H1 (cell line): ENCODE data around the gene SLC35E1. TPM values are rescaled to one million over a fixed set of nuclear protein-coding genes. Genes with fewer than 3 reads are reported as not detected.

Source experiments
- CTCF ChIA-PET: fragments of 300-600 bp; sonication (Branson Sonifier 250); formaldehyde crosslinking; loops from one replicate; lab custom pipeline; 2021; ENCODE audit not compliant: partially characterized antibody; lab: Charles Lee
- POLR2A ChIA-PET: fragments of 300-600 bp; sonication (Branson Sonifier 250); formaldehyde crosslinking; loops from one replicate; lab custom pipeline; 2021; ENCODE audit warnings: inconsistent platforms; ENCODE audit not compliant: partially characterized antibody; lab: Charles Lee
- DNase-seq, 2 experiments: peaks; one replicate each; pipeline versions ENCODE4 v3.0.0 to v3.0.0-alpha.2; 2010 to 2022; ENCODE audit warnings: low spot score in 2 of 2, low read depth in 1 of 2, mixed read lengths in 1 of 2
- FAIRE-seq: peaks from 2 replicates; lab custom pipeline; 2011; peaks lifted over from hg19 to GRCh38; lab: Jason Lieb, UNC
- H2AFZ ChIP-seq: 2 replicates; pipeline ENCODE4 v1.8.1; 2012; ENCODE audit warnings: low read length, inconsistent platforms
- H2AK5ac ChIP-seq: 2 replicates; pipeline ENCODE4 v1.6.1; 2013; ENCODE audit warnings: low read depth, low read length
- H2BK120ac ChIP-seq: replicated peaks from 2 replicates; pipeline ENCODE3; 2013; ENCODE audit warnings: low read depth, low read length, inconsistent platforms
- H2BK12ac ChIP-seq: 2 replicates; pipeline ENCODE4 v1.6.1; 2013; ENCODE audit warnings: low read depth, low read length
- H2BK15ac ChIP-seq: 2 replicates; pipeline ENCODE4 v1.6.1; 2013; ENCODE audit warnings: low read length
- H2BK20ac ChIP-seq: 2 replicates; pipeline ENCODE4 v1.6.1; 2013; ENCODE audit warnings: low read length
- H2BK5ac ChIP-seq: 2 replicates; pipeline ENCODE4 v1.6.1; 2013; ENCODE audit warnings: low read depth, low read length
- H3K14ac ChIP-seq: 2 replicates; pipeline ENCODE4 v1.6.1; 2013; ENCODE audit warnings: inconsistent platforms; ENCODE audit not compliant: insufficient read length
- H3K18ac ChIP-seq: 2 replicates; pipeline ENCODE4 v1.6.1; 2013; ENCODE audit warnings: low read length; ENCODE audit errors: extremely low read depth
- H3K23ac ChIP-seq: 2 replicates; pipeline ENCODE4 v1.6.1; 2013; ENCODE audit warnings: inconsistent platforms; ENCODE audit not compliant: insufficient read length
- H3K23me2 ChIP-seq: 2 replicates; pipeline ENCODE4 v1.6.1; 2013; ENCODE audit warnings: low read depth, low read length
- H3K27ac ChIP-seq: 2 replicates; pipeline ENCODE4 v1.6.1; 2011; ENCODE audit warnings: low read depth, low read length, inconsistent platforms
- H3K27me3 ChIP-seq, 4 experiments: replicated peaks in 1 of 4; 1 replicate in 1 of 4; 2 replicates in 3 of 4; pipeline versions ENCODE4 v1.6.1 to v1.8.1; 2011 to 2013; ENCODE audit warnings: low read length in 3 of 4, mild to moderate bottlenecking in 3 of 4, inconsistent platforms in 2 of 4, mixed read lengths in 2 of 4, moderate library complexity in 1 of 4; ENCODE audit not compliant: control insufficient read depth in 3 of 4, insufficient read depth in 3 of 4; ENCODE audit errors: extremely low read depth in 1 of 4
- H3K36me3 ChIP-seq, 4 experiments: 2 replicates each; pipeline versions ENCODE4 v1.6.1 to v1.8.1; 2011 to 2013; ENCODE audit warnings: mild to moderate bottlenecking in 4 of 4, low read length in 3 of 4, moderate library complexity in 2 of 4, control low read depth in 1 of 4, inconsistent platforms in 1 of 4; ENCODE audit not compliant: insufficient read depth in 4 of 4, control insufficient read depth in 2 of 4
- H3K4ac ChIP-seq: replicated peaks from 2 replicates; pipeline ENCODE3; 2013; ENCODE audit warnings: low read length, low read depth, mixed read lengths, inconsistent platforms; ENCODE audit not compliant: insufficient read length
- H3K4me1 ChIP-seq, 4 experiments: replicated peaks in 1 of 4; 1 replicate in 1 of 4; 2 replicates in 3 of 4; pipeline versions ENCODE4 v1.6.1 to v1.8.1; 2011 to 2013; ENCODE audit warnings: low read length in 3 of 4, inconsistent platforms in 2 of 4, mixed read lengths in 1 of 4; ENCODE audit not compliant: insufficient read depth in 4 of 4, control insufficient read depth in 3 of 4
- H3K4me2 ChIP-seq, 2 experiments: 2 replicates each; pipeline versions ENCODE4 v1.6.1 to v1.8.1; 2011 to 2013; ENCODE audit warnings: low read depth in 2 of 2, low read length in 2 of 2, control low read depth in 1 of 2, inconsistent platforms in 1 of 2, mild to moderate bottlenecking in 1 of 2; ENCODE audit not compliant: insufficient read depth in 1 of 2
- H3K4me3 ChIP-seq, 4 experiments: fragments of 200-600, 300-600 bp in 1 of 4; sonication (generic), shearing (Covaris generic), sonication (Bioruptor Twin) in 1 of 4; 2 replicates each; pipeline versions ENCODE4 v1.5.1 to v1.8.1; 2011 to 2016; ENCODE audit warnings: low read length in 4 of 4, low read depth in 3 of 4, control low read depth in 2 of 4, inconsistent platforms in 2 of 4, mild to moderate bottlenecking in 2 of 4, mixed read lengths in 1 of 4, moderate library complexity in 1 of 4; ENCODE audit not compliant: insufficient read depth in 2 of 4; ENCODE audit errors: extremely low read depth in 1 of 4
- H3K56ac ChIP-seq: replicated peaks from 2 replicates; pipeline ENCODE3; 2013; ENCODE audit warnings: low read depth, mild to moderate bottlenecking, mixed read lengths, low read length, inconsistent platforms; ENCODE audit not compliant: insufficient read length
- H3K79me1 ChIP-seq: 2 replicates; pipeline ENCODE4 v1.6.1; 2013; ENCODE audit warnings: low read depth, low read length, control low read depth
- H3K79me2 ChIP-seq, 2 experiments: 2 replicates each; pipeline versions ENCODE4 v1.6.1 to v1.8.1; 2012 to 2013; ENCODE audit warnings: low read length in 2 of 2, mild to moderate bottlenecking in 2 of 2, inconsistent platforms in 1 of 2; ENCODE audit not compliant: insufficient read depth in 2 of 2, control insufficient read depth in 1 of 2
- H3K9ac ChIP-seq, 4 experiments: replicated peaks in 1 of 4; 1 replicate in 1 of 4; 2 replicates in 3 of 4; pipeline versions ENCODE4 v1.6.1 to v1.8.1; 2011 to 2013; ENCODE audit warnings: low read depth in 3 of 4, low read length in 3 of 4, control low read depth in 2 of 4, mild to moderate bottlenecking in 2 of 4, moderate library complexity in 2 of 4, inconsistent platforms in 1 of 4; ENCODE audit errors: extremely low read depth in 1 of 4
- H3K9me3 ChIP-seq, 2 experiments: 2 replicates each; pipeline versions ENCODE4 v1.6.1 to v1.8.1; 2012 to 2013; ENCODE audit warnings: mild to moderate bottlenecking in 2 of 2, moderate library complexity in 2 of 2, control low read depth in 1 of 2, inconsistent platforms in 1 of 2, low read depth in 1 of 2, low read length in 1 of 2, mixed read lengths in 1 of 2; ENCODE audit not compliant: insufficient read depth in 2 of 2
- H4K20me1 ChIP-seq, 2 experiments: replicated peaks in 1 of 2; 2 replicates each; pipeline versions ENCODE3 to v1.8.1; 2011 to 2013; ENCODE audit warnings: inconsistent platforms in 2 of 2, low read length in 2 of 2, mild to moderate bottlenecking in 1 of 2; ENCODE audit not compliant: insufficient read depth in 2 of 2, control insufficient read depth in 1 of 2
- H4K5ac ChIP-seq: 2 replicates; pipeline ENCODE4 v1.6.1; 2013; ENCODE audit warnings: low read length, low read depth, mixed read lengths, inconsistent platforms; ENCODE audit not compliant: insufficient read length
- H4K8ac ChIP-seq: 2 replicates; pipeline ENCODE4 v1.8.0; 2013; ENCODE audit warnings: mild to moderate bottlenecking, moderate library complexity, low read length, inconsistent platforms; ENCODE audit not compliant: insufficient read depth; ENCODE audit errors: extremely low read depth
- H4K91ac ChIP-seq: replicated peaks from 2 replicates; pipeline ENCODE3; 2013; ENCODE audit warnings: low read length, mixed read lengths, inconsistent platforms; ENCODE audit not compliant: insufficient read length
- ATF2 ChIP-seq: IDR thresholded peaks from 2 replicates; pipeline ENCODE4 v1.6.1; 2012; ENCODE audit warnings: low read length, inconsistent platforms
- JUN ChIP-seq: IDR thresholded peaks from 2 replicates; pipeline ENCODE4 v1.6.1; 2011; ENCODE audit warnings: low read depth, mild to moderate bottlenecking, improper control_type of control experiment, low read length
- JUND ChIP-seq: IDR thresholded peaks from 2 replicates; pipeline ENCODE4 v1.6.1; 2011; ENCODE audit warnings: mild to moderate bottlenecking, improper control_type of control experiment, low read length
- SIN3A ChIP-seq, 2 experiments: IDR thresholded peaks in 1 of 2; conservative IDR thresholded peaks in 1 of 2; 2 replicates each; pipeline ENCODE4 v1.6.1; 2011 to 2012; ENCODE audit warnings: low read length in 2 of 2, improper control_type of control experiment in 1 of 2, low read depth in 1 of 2, mild to moderate bottlenecking in 1 of 2
- SP2 ChIP-seq: IDR thresholded peaks from 2 replicates; pipeline ENCODE4 v1.6.1; 2012; ENCODE audit warnings: mild to moderate bottlenecking, low read length, inconsistent platforms
- TEAD4 ChIP-seq: IDR thresholded peaks from 2 replicates; pipeline ENCODE4 v1.6.1; 2012; ENCODE audit warnings: low read depth, low read length, inconsistent platforms, mixed read lengths
- WGBS, 2 experiments: shearing (Covaris generic) in 1 of 2; methylation state at CpG; one replicate each; pipeline versions ENCODE4 v1.1.6 to v1.1.7; 2013 to 2015; ENCODE audit warnings: low lambda C conversion rate in 2 of 2, mixed read lengths in 2 of 2, inconsistent platforms in 1 of 2, low coverage in 1 of 2, missing lambda C conversion rate in 1 of 2; ENCODE audit not compliant: insufficient replicate concordance in 2 of 2, insufficient coverage in 1 of 2, insufficient read length in 1 of 2; ENCODE audit errors: extremely low coverage in 1 of 2, missing lambda C conversion rate in 1 of 2; 5-methylcytosine and 5-hydroxymethylcytosine counted together
- polyA plus RNA-seq, 7 experiments: library from polyadenylated mRNA; depleted of rRNA in 3 of 7; stranded (reverse) in 5 of 7; unstranded in 2 of 7; fragments of >200 nt in 5 of 7; fragments of 200-250 nt in 2 of 7; gene quantifications; 1 replicate in 5 of 7; 2 replicates in 1 of 7; 4 replicates in 1 of 7; pipeline versions ENCODE4 v1.2.1 to v1.2.3, GENCODE V29; 2011 to 2013; ENCODE audit warnings: missing spikeins in 2 of 7, mixed read lengths in 2 of 7
- total RNA-seq: library from RNA; stranded (reverse); fragmentation: NEBNext Ultra II Directional; extraction: Animal tissue kit (Norgen Biotek cat#: 25700); gene quantifications from 2 replicates; pipeline ENCODE4 v1.2.1, GENCODE V29; 2021

Gene SLC35E1
- total and polyA plus RNA-seq, 2 of the 8 experiments (the other 6 are each of a cell fraction or from before 2014, with no cell fraction given) = 26.0 to 31.9 TPM

- Histone ChIP-seq H3K4me3 (peak overlapping the region; percentile 86 to 99 (median 99); a peak in 7 of 8 replicates), H4K20me1 (peaks cover 19 to 28% of the 10 kb centered on the region in 2 experiments)
- no peak for FAIRE-seq
These were observed 31.3 kb downstream of the SLC35E1 start for GRCh38 chr19:16540948-16541347.

More at GRCh38 chr19:16540948-16541347, 31.3 kb downstream of the SLC35E1 start:
- no peak for DNase-seq
- no peak overlapping the region for H4K5ac ChIP-seq
- H3K14ac ChIP-seq = no peak overlapping the region
- H2BK120ac ChIP-seq = no peak overlapping the region
- H3K79me2 ChIP-seq = peaks cover 35 to 72% of the 10 kb centered on the region in 2 experiments
- no peak overlapping the region for H4K8ac ChIP-seq
- no peak overlapping the region for H2BK15ac ChIP-seq
- no peak overlapping the region for H2BK5ac ChIP-seq
- H3K4ac ChIP-seq = no peak overlapping the region
- H2AFZ ChIP-seq = no peak overlapping the region
- 89% methylated on average over 12 of the region's 12 CpGs; no CpG with 5 or more reads in 1 of the 2 experiments for WGBS, 2 experiments
- no peak overlapping the region for H3K27ac ChIP-seq
- no peak overlapping the region for H3K56ac ChIP-seq
- no peaks in the 10 kb centered on the region for H3K9me3 ChIP-seq
- H3K9ac ChIP-seq = peak overlapping the region in 1 of 4 experiments; percentile 91; a peak in 3 of 7 replicates
- H2BK20ac ChIP-seq = no peak overlapping the region
- no peaks in the 10 kb centered on the region for H3K27me3 ChIP-seq
- H3K79me1 ChIP-seq = peaks cover 11% of the 10 kb centered on the region
- no peak overlapping the region for H3K18ac ChIP-seq
- H2AK5ac ChIP-seq = no peak overlapping the region
- H3K4me2 ChIP-seq = peak overlapping the region; percentile 91 to 95
- peaks cover 6% of the 10 kb centered on the region; the same call in 1 of the 2 replicates for H3K23me2 ChIP-seq
- TF ChIP-seq SP2 (no peak), SIN3A (conservative IDR thresholded peaks at IDR 0.05 in 1 of 2, IDR thresholded peaks at IDR 0.05 in 1 of 2; ENCODE audit: low read depth in 1 of 2, low read length in 2 of 2) (no peak), TEAD4 (no peak), JUND (no peak), ATF2 (no peak), JUN (no peak)
- ChIA-PET POLR2A (interaction anchor here (1.3 to 1.6 kb wide), 3 partner anchors 19 to 51 kb away, joined by 3 to 7 read pairs (median 3); no protein-coding TSS in a partner anchor), CTCF (interaction anchor here (0.7 to 1.6 kb wide), 4 partner anchors 15 to 26 kb away, joined by 3 to 4 read pairs (median 3); no protein-coding TSS in a partner anchor)
- H2BK12ac ChIP-seq = no peak overlapping the region
- H4K91ac ChIP-seq = no peak overlapping the region
- H3K36me3 ChIP-seq = peaks cover 0 to 21% (median 8%) of the 10 kb centered on the region in 4 experiments; a peak in 6 of 8 replicates
- peaks cover 0 to 5% (median 3%) of the 10 kb centered on the region in 4 experiments; a peak in 4 of 7 replicates for H3K4me1 ChIP-seq
- H3K23ac ChIP-seq = no peak overlapping the region
